ENCODE data around the gene IL1RAP.

Gene IL1RAP

DNA sequence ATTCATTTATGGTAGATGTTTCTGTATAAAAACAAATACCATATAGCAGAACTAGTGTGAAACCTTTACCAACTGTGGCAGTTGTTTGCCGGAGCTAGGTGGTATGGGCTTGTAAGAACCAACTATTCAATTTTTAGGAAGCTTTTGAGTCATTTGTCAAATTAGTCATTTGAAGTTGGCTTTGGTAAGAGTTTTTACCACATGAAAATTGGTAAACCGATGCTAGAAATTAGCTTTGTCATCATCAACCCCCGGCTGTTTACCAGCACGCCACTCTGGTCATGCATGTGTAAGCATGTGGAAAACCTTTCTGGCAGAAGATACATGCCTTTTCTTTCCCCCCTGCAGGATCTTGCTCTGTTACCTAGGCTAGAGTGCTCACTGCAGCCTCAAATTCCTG, 63.3 kb downstream of the IL1RAP start:
- no peak for DNase-seq (ENCODE audit: low spot score)

GRCh38 chr3:190579514-190580137, 65.7 kb downstream of the IL1RAP start:
- no peak for TF ChIP-seq CTCF (conservative IDR thresholded peaks at IDR 0.05; ENCODE audit: low read depth)
- POLR2A ChIA-PET (ENCODE audit: low non-redundant PET) = no interaction called here
- H3K27ac ChIP-seq = no peak overlapping the region
- DNase-seq (ENCODE audit: low spot score) = no peak
- CTCF ChIA-PET = no interaction called here

More for the DNA sequence above, 63.3 kb downstream of the IL1RAP start:
- POLR2A ChIA-PET (ENCODE audit: low non-redundant PET) = interaction anchor here (1.2 kb wide), 1 partner anchor 10 kb away, joined by 4 read pairs; no protein-coding TSS in a partner anchor
- H3K27ac ChIP-seq = no peak overlapping the region
- CTCF ChIA-PET = no interaction called here
- no peak for TF ChIP-seq CTCF (conservative IDR thresholded peaks at IDR 0.05; ENCODE audit: low read depth)

DNA sequence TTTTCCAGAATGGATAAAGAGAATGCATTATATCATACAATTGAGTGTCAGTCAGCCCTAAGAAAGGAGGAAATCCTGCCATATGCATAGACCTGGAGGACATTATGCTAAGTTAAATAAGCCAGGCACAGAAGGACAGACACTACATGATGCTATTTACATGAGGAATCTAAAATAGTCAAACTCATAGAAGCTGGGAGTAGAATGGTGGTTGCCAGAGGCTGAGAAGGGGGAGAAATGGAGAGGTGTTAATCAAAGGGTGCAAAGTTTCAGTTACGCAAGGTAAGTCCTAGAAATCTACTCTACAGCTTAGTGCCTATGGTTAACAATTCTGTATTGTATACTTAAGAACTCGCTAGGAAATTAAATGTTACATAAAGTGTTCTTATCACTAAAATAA, 66.5 kb downstream of the IL1RAP start:
- DNase-seq (ENCODE audit: low spot score) = no peak
- ChIA-PET POLR2A (ENCODE audit: low non-redundant PET) (no interaction called here), CTCF (interaction anchor here (0.6 kb wide), 1 partner anchor 1692 kb away, joined by 3 read pairs; no protein-coding TSS in a partner anchor)
- TF ChIP-seq CTCF (conservative IDR thresholded peaks at IDR 0.05; ENCODE audit: low read depth) = no peak
- no peak overlapping the region for H3K27ac ChIP-seq

GRCh38 chr3:190581041-190581541, 67.2 kb downstream of the IL1RAP start:
- CTCF ChIA-PET = interaction anchor here (0.6 kb wide), 1 partner anchor 1693 kb away, joined by 3 read pairs; no protein-coding TSS in a partner anchor

GRCh38 chr3:190582667-190583066, 68.8 kb downstream of the IL1RAP start:
- no peak for TF ChIP-seq CTCF (conservative IDR thresholded peaks at IDR 0.05; ENCODE audit: low read depth)
- H3K27ac ChIP-seq = no peak overlapping the region
- CTCF ChIA-PET = interaction anchor here (0.6 kb wide), 1 partner anchor 113 kb away, joined by 3 read pairs; no protein-coding TSS in a partner anchor
- POLR2A ChIA-PET (ENCODE audit: low non-redundant PET) = no interaction called here
- DNase-seq (ENCODE audit: low spot score) = no peak

More at GRCh38 chr3:190581041-190581541, 67.2 kb downstream of the IL1RAP start:
- TF ChIP-seq CTCF (conservative IDR thresholded peaks at IDR 0.05; ENCODE audit: low read depth) = no peak
- no peak for DNase-seq (ENCODE audit: low spot score)
- POLR2A ChIA-PET (ENCODE audit: low non-redundant PET) = no interaction called here
- H3K27ac ChIP-seq = no peak overlapping the region

DNA sequence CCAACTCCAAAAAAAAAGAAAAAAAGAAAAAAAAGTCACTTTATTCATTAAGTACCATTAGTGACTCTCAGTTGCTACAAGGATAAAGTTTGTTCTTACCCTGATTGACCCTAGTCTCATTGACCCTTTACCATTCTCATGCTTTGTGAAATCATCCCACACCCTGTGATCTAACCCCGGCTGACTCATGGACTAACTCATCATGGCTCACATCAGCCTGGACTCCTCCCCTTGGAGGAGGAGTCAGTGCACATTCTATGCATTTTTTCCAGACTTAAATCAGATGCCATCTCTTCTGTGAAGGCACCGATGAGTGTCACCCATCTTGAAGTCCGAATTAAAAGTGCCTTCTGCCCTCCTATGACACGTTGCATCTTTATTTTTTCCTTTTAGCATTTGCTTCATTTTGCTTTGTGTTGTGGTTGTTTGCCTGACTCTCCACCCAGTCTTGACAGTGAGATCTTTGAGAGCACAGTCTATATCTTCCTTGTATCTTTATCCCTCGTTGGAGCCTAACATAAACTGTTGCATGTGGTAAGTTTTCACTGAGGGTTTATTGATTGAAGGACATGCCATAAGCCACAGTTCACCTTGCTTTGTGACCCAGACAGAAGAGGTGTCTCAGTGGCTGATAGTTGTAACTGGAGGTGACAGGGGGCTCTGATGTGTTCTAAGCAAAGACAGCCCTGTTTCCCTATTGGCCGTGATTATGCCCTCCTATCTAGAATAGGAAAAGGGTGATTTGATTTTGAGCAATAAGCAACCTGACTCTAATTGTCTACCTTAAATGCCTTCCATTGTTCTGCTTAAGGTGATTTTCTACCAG, 72.1 kb downstream of the IL1RAP start:
- TF ChIP-seq CTCF (conservative IDR thresholded peaks at IDR 0.05; ENCODE audit: low read depth) = no peak
- POLR2A ChIA-PET (ENCODE audit: low non-redundant PET) = no interaction called here
- H3K27ac ChIP-seq = peak overlapping the region; percentile 84
- peak; percentile 96 for DNase-seq (ENCODE audit: low spot score)
- CTCF ChIA-PET = interaction anchor here (0.5 to 1.2 kb wide), 2 partner anchors 69 to 115 kb away, joined by 3 to 4 read pairs; no protein-coding TSS in a partner anchor
